Aorta (tissue), 5 donors: Measurements from ENCODE around the gene NT5C2. TPM values are rescaled to one million over a fixed set of nuclear protein-coding genes. Genes with fewer than 3 reads are reported as not detected.
A peak's percentile ranks its signal among the peaks of the same experiment; 100 is the strongest.

Experiments
- ATAC-seq: fragments of 200-7000 bp; cut with Tn5 transposase; one replicate; pipeline ENCODE4 v1.9.1; 2022; ENCODE audit warnings: moderate library complexity; ENCODE audit not compliant: low FRiP score
- DNase-seq, 2 donors: peaks; one replicate each; pipeline ENCODE4 v3.0.0-alpha.2; 2020
- H3K27ac ChIP-seq, 2 donors: one replicate each; pipeline ENCODE4 v1.5.1; 2013; ENCODE audit warnings: low read length in 2 of 2, mild to moderate bottlenecking in 2 of 2, moderate library complexity in 2 of 2, control low read depth in 1 of 2, inconsistent platforms in 1 of 2, low read depth in 1 of 2
- H3K27me3 ChIP-seq, 2 donors: one replicate each; pipeline ENCODE4 v1.6.1; 2013; ENCODE audit warnings: control low read depth in 1 of 2, low read length in 1 of 2, mild to moderate bottlenecking in 1 of 2, moderate library complexity in 1 of 2; ENCODE audit not compliant: insufficient read depth in 2 of 2, control insufficient read depth in 1 of 2
- H3K36me3 ChIP-seq, 2 donors: one replicate each; pipeline ENCODE4 v1.6.1; 2013; ENCODE audit warnings: control low read depth in 1 of 2, low read length in 1 of 2, mild to moderate bottlenecking in 1 of 2; ENCODE audit not compliant: insufficient read depth in 2 of 2, control insufficient read depth in 1 of 2
- H3K4me1 ChIP-seq, 2 donors: one replicate each; pipeline ENCODE4 v1.6.1; 2013; ENCODE audit warnings: low read length in 2 of 2, control low read depth in 1 of 2, mild to moderate bottlenecking in 1 of 2, moderate library complexity in 1 of 2; ENCODE audit not compliant: insufficient read depth in 2 of 2, control insufficient read depth in 1 of 2
- H3K4me3 ChIP-seq, 2 donors: one replicate each; pipeline ENCODE4 v1.5.1; 2013; ENCODE audit warnings: low read length in 2 of 2, control low read depth in 1 of 2, mild to moderate bottlenecking in 1 of 2
- H3K9me3 ChIP-seq: one replicate; pipeline ENCODE4 v1.6.1; 2013; ENCODE audit warnings: mild to moderate bottlenecking, low read length; ENCODE audit not compliant: control insufficient read depth
- WGBS, 2 donors: extraction: QIAGEN DNeasy Blood & Tissue Kit; methylation state at CpG; one replicate each; pipeline ENCODE4 v1.1.7; 2013; 5-methylcytosine and 5-hydroxymethylcytosine counted together
- intact Hi-C, 2 donors: fragments of 100-400 bp; cut with DNase I; formaldehyde crosslinking; loops; one replicate each; pipeline versions ENCODE4 v1.14.2 to v1.15.0; 2022
- polyA plus RNA-seq, 2 donors: library from polyadenylated mRNA; stranded (reverse); fragments of 200-250 nt; gene quantifications; one replicate each; pipeline ENCODE4 v1.2.3, GENCODE V29; 2013
- total RNA-seq, 2 donors: library from RNA; stranded (reverse); fragmentation: NEBNext Ultra II Directional; extraction: Animal tissue kit (Norgen Biotek cat#: 25700); gene quantifications; one replicate each; pipeline ENCODE4 v1.2.1, GENCODE V29; 2021
- donor health status: healthy with polysubstance abuse.
- donor health status: Bipolar disorder and iron deficiency.
- donor health status: DM: no; HTN: no; CAD: no.
- donor health status: DM: no; HTN: no; CAD: no.
- donor health status: DM: yes; HTN: yes; CAD: no.

The NT5C2 gene
- total and polyA plus RNA-seq, 4 donors: 34.7 to 102 (median 73.9) TPM

GRCh38 chr10:103078676-103079075 lies 114.4 kb downstream of the NT5C2 start:
- H3K4me3 ChIP-seq: no peak overlapping the region
- H3K4me1 ChIP-seq: no peaks in the 10 kb centered on the region
- no peaks in the 10 kb centered on the region for H3K27me3 ChIP-seq
- intact Hi-C loops: no loop called here
- H3K36me3 ChIP-seq: peaks cover 0 to 5% of the 10 kb centered on the region in 2 donors
- H3K27ac ChIP-seq: peak overlapping the region in 1 of 2 donors; percentile 49
- H3K9me3 ChIP-seq: no peaks in the 10 kb centered on the region
- WGBS, 2 donors: 28 to 31% methylated on average over 14 of the region's 14 CpGs
- no peak for DNase-seq
- ATAC-seq: no peak

DNA sequence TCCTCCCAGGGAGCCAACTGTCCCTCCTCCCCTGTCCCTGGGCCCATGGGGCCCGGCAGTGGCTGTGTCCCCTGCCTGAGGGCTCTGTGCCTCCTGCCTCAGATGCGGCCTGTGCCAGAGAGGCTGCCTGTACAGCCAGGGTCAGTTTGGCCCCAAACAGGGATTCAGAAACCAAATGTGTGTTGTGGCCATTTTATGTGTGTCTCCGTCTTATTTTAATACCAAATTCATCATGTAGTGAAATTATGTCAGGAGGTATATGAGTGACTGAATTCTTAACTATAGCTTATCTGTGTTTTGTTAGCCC lies 114.8 kb downstream of the NT5C2 start:
- Histone ChIP-seq H3K4me3 (no peak overlapping the region), H3K27ac (peak overlapping the region; percentile 44 to 90), H3K9me3 (no peaks in the 10 kb centered on the region), H3K27me3 (no peaks in the 10 kb centered on the region), H3K36me3 (peaks cover 0 to 4% of the 10 kb centered on the region in 2 donors), H3K4me1 (no peaks in the 10 kb centered on the region)
- 6 to 9% methylated on average over 3 of the region's 3 CpGs for WGBS, 2 donors
- intact Hi-C loops: no loop called here
- peak; percentile 37 for ATAC-seq
- DNase-seq: no peak

GRCh38 chr10:103077491-103078308 lies 115.4 kb downstream of the NT5C2 start:
- intact Hi-C loops: no loop called here
- Histone ChIP-seq H3K36me3 (peaks cover 0 to 4% of the 10 kb centered on the region in 2 donors), H3K27ac (peak overlapping the region; percentile 44 to 90), H3K9me3 (no peaks in the 10 kb centered on the region), H3K27me3 (no peaks in the 10 kb centered on the region), H3K4me1 (no peaks in the 10 kb centered on the region), H3K4me3 (no peak overlapping the region)
- ATAC-seq (peak; percentile 22), DNase-seq (no peak)
- 28 to 43% methylated on average over 16 of the region's 16 CpGs for WGBS, 2 donors

DNA sequence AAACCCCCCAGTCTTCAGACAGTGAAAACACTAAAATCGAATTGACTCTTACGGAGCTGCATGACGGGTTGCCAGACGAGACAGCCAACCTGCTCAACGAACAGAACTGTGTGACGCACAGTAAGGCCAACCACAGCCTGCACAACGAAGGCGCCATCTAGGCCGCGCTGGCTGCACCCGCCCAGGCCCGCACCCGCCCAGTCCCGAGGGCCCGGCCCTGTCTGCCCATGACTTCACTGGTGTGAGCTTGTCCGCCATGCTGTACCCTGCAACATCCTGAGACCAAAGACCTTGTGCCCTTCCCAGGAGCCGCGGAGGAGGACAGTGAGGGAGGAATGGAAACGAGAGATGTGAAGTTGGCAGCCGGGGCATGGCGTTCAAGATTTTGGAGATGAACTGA lies 116.1 kb downstream of the NT5C2 start:
- H3K36me3 ChIP-seq: peaks cover 0 to 4% of the 10 kb centered on the region in 2 donors
- no peaks in the 10 kb centered on the region for H3K9me3 ChIP-seq
- intact Hi-C loops: no loop called here
- peak; percentile 37 for ATAC-seq
- H3K4me3 ChIP-seq: no peak overlapping the region
- no peaks in the 10 kb centered on the region for H3K4me1 ChIP-seq
- 94 to 96% methylated on average over 21 of the region's 21 CpGs for WGBS, 2 donors
- H3K27me3 ChIP-seq: no peaks in the 10 kb centered on the region
- no peak for DNase-seq
- no peak overlapping the region for H3K27ac ChIP-seq

- no peak for DNase-seq
- H3K4me3 ChIP-seq: no peak overlapping the region
- no peak overlapping the region for H3K27ac ChIP-seq
- 97% methylated on average over 8 of the region's 8 CpGs for WGBS, 2 donors
- H3K9me3 ChIP-seq: no peaks in the 10 kb centered on the region
- no peaks in the 10 kb centered on the region for H3K4me1 ChIP-seq
- intact Hi-C loops: loop anchor here (5.0 kb wide), 2 partner anchors 169 to 346 kb away; no protein-coding TSS in a partner anchor
- peaks cover 0 to 4% of the 10 kb centered on the region in 2 donors for H3K36me3 ChIP-seq
- ATAC-seq: no peak
- no peaks in the 10 kb centered on the region for H3K27me3 ChIP-seq
These were observed 120.2 kb downstream of the NT5C2 start for GRCh38 chr10:103072891-103073290.

GRCh38 chr10:103072276-103072675 lies 120.8 kb downstream of the NT5C2 start:
- intact Hi-C loops: loop anchor here (5.0 kb wide), 2 partner anchors 170 to 345 kb away; no protein-coding TSS in a partner anchor
- H3K9me3 ChIP-seq: no peaks in the 10 kb centered on the region
- H3K27ac ChIP-seq: no peak overlapping the region
- DNase-seq: no peak
- no peaks in the 10 kb centered on the region for H3K4me1 ChIP-seq
- peaks cover 0 to 4% of the 10 kb centered on the region in 2 donors for H3K36me3 ChIP-seq
- ATAC-seq: no peak
- no peak overlapping the region for H3K4me3 ChIP-seq
- no peaks in the 10 kb centered on the region for H3K27me3 ChIP-seq
- 88 to 89% methylated on average over 22 of the region's 22 CpGs for WGBS, 2 donors

DNA sequence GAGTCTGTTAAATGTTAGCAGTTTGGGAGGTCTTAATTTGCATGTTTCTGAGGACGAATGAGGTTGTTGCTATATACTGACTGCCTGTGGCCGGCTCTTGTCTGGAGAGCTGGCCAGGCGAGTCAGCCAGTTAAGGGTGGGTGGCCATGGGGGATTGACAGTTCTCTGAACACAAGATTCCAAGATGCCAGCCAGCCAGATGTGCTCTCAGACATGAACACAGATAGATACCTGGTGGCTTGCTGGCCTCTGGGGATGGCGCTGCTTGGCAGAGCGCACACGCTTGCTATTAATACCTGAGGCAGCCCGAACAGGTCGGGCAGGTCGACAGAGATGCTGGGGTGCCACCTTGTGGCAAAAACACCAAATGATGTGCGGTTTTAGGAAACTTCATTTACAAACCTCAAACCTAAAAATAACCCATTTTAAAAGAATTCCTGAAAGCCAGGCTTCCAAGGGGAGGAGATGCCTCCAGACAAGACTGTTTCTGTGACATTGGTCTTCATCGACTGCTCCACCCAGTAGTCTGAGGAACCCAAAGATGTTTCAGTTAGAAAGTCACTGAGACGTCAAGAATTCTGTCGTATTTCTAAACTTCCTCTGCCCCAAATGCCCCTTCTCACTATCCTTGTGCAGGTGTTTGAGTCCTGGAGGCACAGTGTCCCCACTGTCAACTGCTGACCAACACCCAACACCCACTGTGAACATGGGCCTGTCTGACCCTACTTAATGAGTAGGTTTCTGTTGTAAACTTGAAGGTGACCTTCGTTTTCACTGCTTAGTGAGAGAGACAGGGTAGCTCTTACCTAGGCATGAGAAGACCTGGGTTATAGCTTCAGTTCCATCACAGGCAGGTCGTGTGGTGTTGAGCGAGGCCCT lies 123.4 kb downstream of the NT5C2 start:
- ATAC-seq (peak; percentile 51), DNase-seq (peak in 1 of 2 donors; percentile 69)
- no peak overlapping the region for H3K27ac ChIP-seq
- 24 to 25% methylated on average over 16 of the region's 16 CpGs for WGBS, 2 donors
- H3K4me1 ChIP-seq: no peaks in the 10 kb centered on the region
- H3K36me3 ChIP-seq: peaks cover 0 to 3% of the 10 kb centered on the region in 2 donors
- no peaks in the 10 kb centered on the region for H3K27me3 ChIP-seq
- intact Hi-C loops: loop anchor here (1.0 to 10.0 kb wide), 5 partner anchors 152 to 342 kb away; partner anchors contain the start of gene CYP17A1 (in 1 of the 2)
- H3K4me3 ChIP-seq: no peak overlapping the region
- H3K9me3 ChIP-seq: no peaks in the 10 kb centered on the region

DNA sequence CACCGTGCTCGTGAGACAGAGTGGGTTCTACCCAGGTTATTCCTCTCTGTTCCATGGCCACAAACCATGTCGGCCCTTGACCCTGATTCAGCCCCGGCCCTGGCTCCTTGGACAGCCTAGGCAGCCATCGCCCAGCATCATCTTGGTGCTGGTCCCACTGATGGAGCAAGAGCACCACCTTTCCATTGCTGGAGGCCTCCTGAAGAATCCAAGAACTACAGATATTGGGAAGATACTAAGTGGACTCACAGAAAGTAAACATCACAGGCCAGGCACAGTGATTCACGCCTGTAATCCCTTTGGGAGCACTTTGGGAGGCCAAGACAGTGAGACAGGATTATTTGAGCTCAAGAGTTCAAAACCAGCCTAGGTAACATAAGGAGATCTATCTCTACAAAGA lies 125.1 kb downstream of the NT5C2 start:
- no peak for DNase-seq
- H3K27ac ChIP-seq: no peak overlapping the region
- no peak overlapping the region for H3K4me3 ChIP-seq
- 75 to 80% methylated on average over 6 of the region's 6 CpGs for WGBS, 2 donors
- peaks cover 0 to 3% of the 10 kb centered on the region in 2 donors for H3K36me3 ChIP-seq
- no peaks in the 10 kb centered on the region for H3K27me3 ChIP-seq
- no peaks in the 10 kb centered on the region for H3K4me1 ChIP-seq
- no peaks in the 10 kb centered on the region for H3K9me3 ChIP-seq
- no peak for ATAC-seq
- intact Hi-C loops: loop anchor here (2.0 to 10.0 kb wide), 2 partner anchors 151 to 233 kb away; partner anchors contain the start of gene CYP17A1 (in 1 of the 2)
